PFSK-1 (cell line): ENCODE results near the gene CD96.

Experiments
- FOXP2 ChIP-seq: optimal IDR thresholded peaks from 2 replicates; pipeline ENCODE3; 2011; ENCODE audit warnings: borderline replicate concordance, control low read depth, inconsistent platforms; ENCODE audit not compliant: insufficient read depth; ENCODE audit errors: extremely low read length, extremely low read depth
- POLR2AphosphoS5 ChIP-seq: IDR thresholded peaks from 2 replicates; pipeline ENCODE4 v1.6.1; 2012; ENCODE audit warnings: low read depth, mild to moderate bottlenecking, control low read depth, low read length, moderate library complexity
- SIN3A ChIP-seq: IDR thresholded peaks from 2 replicates; pipeline ENCODE4 v1.6.1; 2012; ENCODE audit warnings: mild to moderate bottlenecking, low read length, moderate library complexity, borderline replicate concordance; ENCODE audit not compliant: insufficient read depth
- TAF1 ChIP-seq: IDR thresholded peaks from 2 replicates; pipeline ENCODE4 v1.6.1; 2012; ENCODE audit warnings: low read length, control low read depth, borderline replicate concordance; ENCODE audit not compliant: insufficient read depth
- TF ChIP-seq, protein P1 (sequence below), 2 experiments: IDR thresholded peaks; 2 replicates each; pipeline versions ENCODE4 v1.6.1 to v1.8.0; 2011 to 2012; ENCODE audit warnings: low read depth in 2 of 2, low read length in 2 of 2, control low read depth in 1 of 2, inconsistent platforms in 1 of 2, mild to moderate bottlenecking in 1 of 2, moderate library complexity in 1 of 2; ENCODE audit not compliant: insufficient read depth in 1 of 2

The CD96 gene

DNA sequence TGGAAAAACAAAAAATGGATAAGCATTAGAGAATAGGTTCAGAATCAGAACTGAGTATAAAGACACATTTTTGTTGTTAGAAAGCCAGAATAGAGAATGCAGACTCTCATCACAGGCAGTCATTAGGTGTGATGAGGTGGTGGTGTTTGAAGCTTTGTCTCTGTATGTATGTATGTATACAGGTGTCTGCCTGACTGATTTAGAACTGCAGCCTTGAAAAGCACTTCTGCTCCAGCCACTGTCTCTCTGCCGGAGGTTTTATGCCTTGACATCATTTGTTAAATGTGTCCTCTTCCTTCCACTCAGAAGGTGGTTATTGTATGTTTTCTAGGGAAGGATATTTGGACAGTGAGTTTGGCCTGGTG lies 133.8 kb downstream of the CD96 start:
- TF ChIP-seq SIN3A (no peak), FOXP2 (no peak), TAF1 (no peak), POLR2AphosphoS5 (no peak)
- TF ChIP-seq, protein P1, sequence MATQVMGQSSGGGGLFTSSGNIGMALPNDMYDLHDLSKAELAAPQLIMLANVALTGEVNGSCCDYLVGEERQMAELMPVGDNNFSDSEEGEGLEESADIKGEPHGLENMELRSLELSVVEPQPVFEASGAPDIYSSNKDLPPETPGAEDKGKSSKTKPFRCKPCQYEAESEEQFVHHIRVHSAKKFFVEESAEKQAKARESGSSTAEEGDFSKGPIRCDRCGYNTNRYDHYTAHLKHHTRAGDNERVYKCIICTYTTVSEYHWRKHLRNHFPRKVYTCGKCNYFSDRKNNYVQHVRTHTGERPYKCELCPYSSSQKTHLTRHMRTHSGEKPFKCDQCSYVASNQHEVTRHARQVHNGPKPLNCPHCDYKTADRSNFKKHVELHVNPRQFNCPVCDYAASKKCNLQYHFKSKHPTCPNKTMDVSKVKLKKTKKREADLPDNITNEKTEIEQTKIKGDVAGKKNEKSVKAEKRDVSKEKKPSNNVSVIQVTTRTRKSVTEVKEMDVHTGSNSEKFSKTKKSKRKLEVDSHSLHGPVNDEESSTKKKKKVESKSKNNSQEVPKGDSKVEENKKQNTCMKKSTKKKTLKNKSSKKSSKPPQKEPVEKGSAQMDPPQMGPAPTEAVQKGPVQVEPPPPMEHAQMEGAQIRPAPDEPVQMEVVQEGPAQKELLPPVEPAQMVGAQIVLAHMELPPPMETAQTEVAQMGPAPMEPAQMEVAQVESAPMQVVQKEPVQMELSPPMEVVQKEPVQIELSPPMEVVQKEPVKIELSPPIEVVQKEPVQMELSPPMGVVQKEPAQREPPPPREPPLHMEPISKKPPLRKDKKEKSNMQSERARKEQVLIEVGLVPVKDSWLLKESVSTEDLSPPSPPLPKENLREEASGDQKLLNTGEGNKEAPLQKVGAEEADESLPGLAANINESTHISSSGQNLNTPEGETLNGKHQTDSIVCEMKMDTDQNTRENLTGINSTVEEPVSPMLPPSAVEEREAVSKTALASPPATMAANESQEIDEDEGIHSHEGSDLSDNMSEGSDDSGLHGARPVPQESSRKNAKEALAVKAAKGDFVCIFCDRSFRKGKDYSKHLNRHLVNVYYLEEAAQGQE (IDR thresholded peaks at IDR 0.05; ENCODE audit: insufficient read depth in 1 of 2, low read depth in 2 of 2, low read length in 2 of 2), result no peak

DNA sequence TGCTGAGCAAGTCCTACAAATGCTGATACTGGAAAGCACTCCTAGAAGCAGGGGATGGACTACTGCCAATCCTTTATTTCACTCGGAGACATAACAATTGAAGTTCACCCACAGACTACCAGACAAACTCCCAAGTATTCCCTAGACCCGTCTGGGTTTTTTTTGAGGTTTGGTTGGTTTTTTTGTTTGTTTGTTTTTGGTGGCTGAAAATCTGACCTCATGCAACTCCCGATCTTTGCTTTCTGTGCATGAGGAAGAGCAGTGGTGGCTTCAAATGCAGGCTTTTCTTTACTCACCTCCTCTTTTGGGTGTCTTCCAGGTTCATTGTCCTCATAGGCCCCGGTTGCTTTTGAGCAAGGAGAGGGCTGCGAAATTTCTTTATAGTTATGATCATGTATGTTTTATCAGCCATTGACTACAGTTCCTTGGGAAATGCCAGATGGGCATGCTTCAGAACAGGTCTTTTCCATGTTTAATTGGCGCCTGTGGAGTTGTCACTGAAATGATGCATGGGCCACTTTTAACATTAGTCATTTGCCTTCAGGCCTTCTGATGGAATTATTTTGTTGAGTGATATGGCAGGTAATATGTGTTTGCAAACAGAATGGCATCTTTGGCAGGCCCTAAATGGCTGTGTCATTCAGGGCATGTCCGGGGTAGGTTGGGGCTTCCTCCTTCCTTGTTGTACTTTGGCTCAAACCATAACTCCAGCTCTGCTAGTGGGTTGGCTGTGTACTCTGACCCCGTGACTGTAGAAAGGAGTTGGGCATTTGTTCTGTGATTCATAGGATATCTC lies 134.4 kb downstream of the CD96 start:
- TF ChIP-seq SIN3A, result no peak
- TF ChIP-seq POLR2AphosphoS5, result no peak
- no peak for TF ChIP-seq FOXP2
- TF ChIP-seq, protein P1 (IDR thresholded peaks at IDR 0.05; ENCODE audit: insufficient read depth in 1 of 2, low read depth in 2 of 2, low read length in 2 of 2), result no peak
- TF ChIP-seq TAF1, result no peak

DNA sequence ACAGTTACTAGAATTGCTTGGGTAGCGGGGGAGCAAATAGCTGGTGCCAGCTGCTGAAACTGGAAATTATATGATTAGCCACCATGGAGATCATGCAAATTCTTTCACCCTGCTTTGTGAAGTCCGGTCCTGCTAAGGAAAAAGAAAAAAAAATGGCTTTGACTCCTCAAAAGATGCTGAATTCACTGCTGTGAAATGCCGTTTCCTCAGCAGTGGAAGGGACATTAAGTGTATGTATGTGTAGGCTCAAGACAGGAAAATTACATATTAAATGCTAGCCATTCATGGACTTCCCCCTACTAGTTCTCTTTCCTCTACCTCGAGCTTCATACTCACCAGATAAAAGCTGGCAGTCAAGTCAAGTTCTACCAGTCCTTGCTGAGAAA lies 135.0 kb downstream of the CD96 start:
- no peak for TF ChIP-seq SIN3A
- no peak for TF ChIP-seq FOXP2
- TF ChIP-seq, protein P1 (IDR thresholded peaks at IDR 0.05; ENCODE audit: insufficient read depth in 1 of 2, low read depth in 2 of 2, low read length in 2 of 2), result no peak
- TF ChIP-seq POLR2AphosphoS5, result no peak
- TF ChIP-seq TAF1, result no peak

DNA sequence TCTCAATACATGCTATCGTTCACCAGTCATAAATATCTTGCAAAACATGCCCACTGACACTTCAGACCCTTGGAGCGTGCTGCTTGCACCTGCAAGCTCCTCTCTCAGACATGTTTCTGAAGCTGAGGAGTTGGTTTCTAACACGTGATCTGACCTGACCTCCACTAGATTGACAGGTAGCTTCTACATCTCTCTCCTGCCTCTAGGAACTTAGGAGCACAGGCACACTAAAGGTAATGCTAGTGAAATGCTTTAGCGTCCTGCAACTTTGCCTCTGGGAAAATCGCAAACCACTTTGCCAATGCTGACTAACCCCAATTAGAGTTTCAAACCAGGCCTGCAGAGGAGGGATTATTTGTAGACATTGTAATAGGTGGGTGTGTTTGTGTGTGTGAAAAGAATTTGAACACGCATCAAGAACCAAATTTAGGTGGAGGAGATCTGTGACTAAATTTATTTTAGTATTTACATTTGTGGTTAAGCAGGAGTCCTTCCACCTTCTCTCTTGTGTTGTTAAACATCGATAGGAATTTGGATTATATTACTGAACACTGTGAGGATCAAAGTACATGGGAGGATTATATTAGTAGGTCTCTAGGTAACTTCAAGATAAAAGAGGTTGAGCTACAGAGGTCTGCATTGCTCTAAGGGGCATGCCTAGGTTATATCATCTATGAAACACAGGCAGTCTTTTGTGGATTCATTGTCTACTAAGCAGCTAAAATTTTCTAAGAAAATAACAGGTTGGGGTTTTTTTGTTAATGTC lies 139.8 kb downstream of the CD96 start:
- TF ChIP-seq POLR2AphosphoS5 (no peak), FOXP2 (no peak)

DNA sequence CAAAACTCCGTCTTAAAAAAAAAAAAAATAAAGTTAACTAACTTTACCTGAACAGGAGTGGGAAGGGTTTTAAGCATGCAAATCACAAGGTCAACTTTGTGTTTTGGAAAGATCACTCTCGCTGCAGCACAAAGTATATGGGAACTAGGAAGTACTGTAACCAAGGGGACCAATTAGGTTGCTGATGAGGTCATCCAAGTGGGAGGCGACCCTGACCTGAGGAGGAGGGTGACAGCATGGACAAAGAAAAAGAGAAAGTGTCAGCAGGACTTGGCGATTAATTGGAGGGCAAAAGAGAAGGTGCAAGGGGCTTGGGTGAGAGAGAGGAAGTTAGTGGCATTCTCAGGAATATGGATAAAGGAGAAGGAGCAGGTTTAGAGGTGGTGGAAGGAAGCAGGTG lies 142.6 kb downstream of the CD96 start:
- no peak for TF ChIP-seq TAF1
- no peak for TF ChIP-seq FOXP2
